ENCODE data around the gene AHDC1.

AHDC1 gene

DNA sequence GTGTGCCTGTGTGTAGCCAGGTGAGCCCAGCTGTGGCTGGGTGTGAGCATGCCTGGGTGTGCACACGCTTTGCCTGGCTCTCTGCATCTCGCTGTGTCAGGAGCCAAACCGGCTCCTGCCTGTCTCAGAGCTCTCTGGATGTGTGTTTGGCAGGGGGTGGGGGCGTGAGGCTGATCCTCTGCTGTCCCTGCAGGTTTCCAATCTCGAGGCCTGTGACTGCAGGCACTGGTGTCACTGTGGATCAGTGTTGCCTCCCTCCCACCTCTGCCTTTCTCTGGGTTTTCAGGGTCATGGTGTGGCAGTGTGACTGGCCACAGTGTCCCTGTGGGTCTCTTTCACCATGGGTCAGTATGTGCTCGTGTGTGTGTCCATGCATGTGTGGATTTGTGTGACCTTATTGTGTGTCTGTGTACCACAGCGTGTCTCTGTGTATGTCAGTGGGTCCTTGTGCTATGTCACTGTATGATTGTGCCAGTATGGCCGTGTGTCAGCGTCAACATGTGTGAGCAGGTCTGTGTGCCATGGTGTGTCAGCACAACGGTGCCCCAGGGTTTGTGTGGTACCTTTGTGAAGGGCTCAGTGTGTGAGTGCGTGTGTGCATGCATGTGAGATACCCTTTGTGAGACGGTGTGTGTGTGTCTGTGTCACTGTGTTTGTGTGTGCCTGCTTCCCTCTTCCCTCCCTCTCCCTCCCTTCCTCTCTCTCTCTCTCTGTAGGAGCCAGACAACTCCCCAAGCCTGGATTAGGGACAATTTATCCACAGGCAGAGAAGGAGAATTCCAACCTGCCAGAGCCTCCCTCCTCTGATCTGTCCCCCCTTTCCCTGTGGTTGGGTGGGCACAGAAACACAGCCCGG is 43.4 kb downstream of the AHDC1 start:
- H3K4me2 ChIP-seq = no peak overlapping the region

GRCh38 chr1:27559466-27560030 is 44.4 kb downstream of the AHDC1 start:
- H3K4me1 ChIP-seq (ENCODE audit: low read depth, poor library complexity, severe bottlenecking) = peaks cover 15% of the 10 kb centered on the region
- H3K4me2 ChIP-seq = no peak overlapping the region
- no peak overlapping the region for H3K27ac ChIP-seq
- no peaks in the 10 kb centered on the region for H4K20me1 ChIP-seq (ENCODE audit: insufficient read depth)
- H3K79me2 ChIP-seq (ENCODE audit: insufficient read depth, low read depth) = no peaks in the 10 kb centered on the region
- TF ChIP-seq, protein P1, sequence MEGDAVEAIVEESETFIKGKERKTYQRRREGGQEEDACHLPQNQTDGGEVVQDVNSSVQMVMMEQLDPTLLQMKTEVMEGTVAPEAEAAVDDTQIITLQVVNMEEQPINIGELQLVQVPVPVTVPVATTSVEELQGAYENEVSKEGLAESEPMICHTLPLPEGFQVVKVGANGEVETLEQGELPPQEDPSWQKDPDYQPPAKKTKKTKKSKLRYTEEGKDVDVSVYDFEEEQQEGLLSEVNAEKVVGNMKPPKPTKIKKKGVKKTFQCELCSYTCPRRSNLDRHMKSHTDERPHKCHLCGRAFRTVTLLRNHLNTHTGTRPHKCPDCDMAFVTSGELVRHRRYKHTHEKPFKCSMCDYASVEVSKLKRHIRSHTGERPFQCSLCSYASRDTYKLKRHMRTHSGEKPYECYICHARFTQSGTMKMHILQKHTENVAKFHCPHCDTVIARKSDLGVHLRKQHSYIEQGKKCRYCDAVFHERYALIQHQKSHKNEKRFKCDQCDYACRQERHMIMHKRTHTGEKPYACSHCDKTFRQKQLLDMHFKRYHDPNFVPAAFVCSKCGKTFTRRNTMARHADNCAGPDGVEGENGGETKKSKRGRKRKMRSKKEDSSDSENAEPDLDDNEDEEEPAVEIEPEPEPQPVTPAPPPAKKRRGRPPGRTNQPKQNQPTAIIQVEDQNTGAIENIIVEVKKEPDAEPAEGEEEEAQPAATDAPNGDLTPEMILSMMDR (conservative IDR thresholded peaks at IDR 0.05; ENCODE audit: low read depth, low read length) = no peak
- H3K36me3 ChIP-seq (ENCODE audit: insufficient read depth) = no peaks in the 10 kb centered on the region
- no peaks in the 10 kb centered on the region for H3K27me3 ChIP-seq (ENCODE audit: insufficient read depth, low read depth)
- H3K4me3 ChIP-seq (IDR thresholded peaks at IDR 0.05; ENCODE audit: insufficient read depth, low read depth, low read length) = no peak overlapping the region
- H2AFZ ChIP-seq (ENCODE audit: low read depth) = no peak overlapping the region
- H3K9ac ChIP-seq = no peak overlapping the region

More for the DNA sequence above, 43.4 kb downstream of the AHDC1 start:
- Histone ChIP-seq H2AFZ (ENCODE audit: low read depth) (no peak overlapping the region), H3K4me3 (IDR thresholded peaks at IDR 0.05; ENCODE audit: insufficient read depth, low read depth, low read length) (no peak overlapping the region), H4K20me1 (ENCODE audit: insufficient read depth) (no peaks in the 10 kb centered on the region), H3K4me1 (ENCODE audit: low read depth, poor library complexity, severe bottlenecking) (peaks cover 15% of the 10 kb centered on the region), H3K79me2 (ENCODE audit: insufficient read depth, low read depth) (no peaks in the 10 kb centered on the region), H3K27ac (no peak overlapping the region), H3K27me3 (ENCODE audit: insufficient read depth, low read depth) (no peaks in the 10 kb centered on the region), H3K36me3 (ENCODE audit: insufficient read depth) (no peaks in the 10 kb centered on the region), H3K9ac (no peak overlapping the region)
- TF ChIP-seq, protein P1 (conservative IDR thresholded peaks at IDR 0.05; ENCODE audit: low read depth, low read length) = no peak

GRCh38 chr1:27557596-27558340 is 46.2 kb downstream of the AHDC1 start:
- Histone ChIP-seq H2AFZ (ENCODE audit: low read depth) (no peak overlapping the region), H3K36me3 (ENCODE audit: insufficient read depth) (no peaks in the 10 kb centered on the region), H3K79me2 (ENCODE audit: insufficient read depth, low read depth) (no peaks in the 10 kb centered on the region)

More at GRCh38 chr1:27557596-27558340, 46.2 kb downstream of the AHDC1 start:
- TF ChIP-seq, protein P1 (conservative IDR thresholded peaks at IDR 0.05; ENCODE audit: low read depth, low read length) = no peak
- Histone ChIP-seq H3K27me3 (ENCODE audit: insufficient read depth, low read depth) (no peaks in the 10 kb centered on the region), H3K4me3 (IDR thresholded peaks at IDR 0.05; ENCODE audit: insufficient read depth, low read depth, low read length) (no peak overlapping the region), H3K9ac (no peak overlapping the region), H3K4me1 (ENCODE audit: low read depth, poor library complexity, severe bottlenecking) (peaks cover 15% of the 10 kb centered on the region), H4K20me1 (ENCODE audit: insufficient read depth) (no peaks in the 10 kb centered on the region), H3K4me2 (no peak overlapping the region), H3K27ac (no peak overlapping the region)

Data from KMS-11 (cell line).